GM21576 (cell line): ENCODE results near the gene MTRF1.
A peak's percentile ranks its signal among the peaks of the same experiment; 100 is the strongest.

Experiments
- ATAC-seq: cut with Tn5 transposase; IDR thresholded peaks from one replicate; pipeline ENCODE4 v1.9.1; 2021; ENCODE audit warnings: mild to moderate bottlenecking, moderate library complexity; ENCODE audit not compliant: unreplicated experiment

Gene MTRF1

GRCh38 chr13:41263261-41263971 is at the start of gene MTRF1:
Gene MTRF1 (minus strand): TSS chr13:41263576. CDS start chr13:41260907, 2,669 bp downstream.
- peak; percentile 95 for ATAC-seq

- no peak for ATAC-seq
Measured at GRCh38 chr13:41313117-41313516, 49.7 kb upstream of the MTRF1 start.

- no peak for ATAC-seq
Measured at GRCh38 chr13:41312176-41312500, 48.8 kb upstream of the MTRF1 start.

GRCh38 chr13:41311406-41312175 is 48.2 kb upstream of the MTRF1 start:
- peak; percentile 53 for ATAC-seq

GRCh38 chr13:41310963-41311405 is 47.6 kb upstream of the MTRF1 start, which contains the start of gene NAA16:
Gene NAA16 (plus strand): TSS chr13:41311267. CDS start chr13:41311529, 262 bp downstream.
- peak; percentile 61 for ATAC-seq

GRCh38 chr13:41307884-41308640 is 44.7 kb upstream of the MTRF1 start:
- no peak for ATAC-seq

GRCh38 chr13:41306271-41307145 is 43.1 kb upstream of the MTRF1 start:
- ATAC-seq = no peak

GRCh38 chr13:41304551-41304950 is 41.2 kb upstream of the MTRF1 start:
- ATAC-seq = no peak

GRCh38 chr13:41302743-41303142 is 39.4 kb upstream of the MTRF1 start:
- no peak for ATAC-seq

- ATAC-seq = no peak
Measured at GRCh38 chr13:41299316-41300094, 36.1 kb upstream of the MTRF1 start.

- no peak for ATAC-seq
Measured at GRCh38 chr13:41296879-41297646, 33.7 kb upstream of the MTRF1 start.

GRCh38 chr13:41295973-41296372 is 32.6 kb upstream of the MTRF1 start:
- ATAC-seq = no peak

- no peak for ATAC-seq
Measured at GRCh38 chr13:41294914-41295313, 31.5 kb upstream of the MTRF1 start.

GRCh38 chr13:41293272-41293671 is 29.9 kb upstream of the MTRF1 start:
- no peak for ATAC-seq

GRCh38 chr13:41291246-41291645 is 27.9 kb upstream of the MTRF1 start:
- no peak for ATAC-seq

- ATAC-seq = no peak
Measured at GRCh38 chr13:41289463-41289881, 26.1 kb upstream of the MTRF1 start.

GRCh38 chr13:41286370-41286769 is 23.0 kb upstream of the MTRF1 start:
- no peak for ATAC-seq

- no peak for ATAC-seq
Measured at GRCh38 chr13:41284512-41285288, 21.3 kb upstream of the MTRF1 start.
